Left forelimb (tissue), 1 donor: ENCODE data around the gene PEPD.

ENCODE experiments used
- DNase-seq: peaks from one replicate; pipeline ENCODE4 v3.0.0-alpha.2; 2018; ENCODE audit warnings: low spot score

Gene PEPD

GRCh38 chr19:33407716-33408115, 113.9 kb downstream of the PEPD start:
- no peak for DNase-seq

GRCh38 chr19:33407140-33407551, 114.4 kb downstream of the PEPD start:
- no peak for DNase-seq

- peak; percentile 84 for DNase-seq
These were observed 115.0 kb downstream of the PEPD start for GRCh38 chr19:33406521-33407139.

GRCh38 chr19:33405553-33406461, 115.8 kb downstream of the PEPD start:
- DNase-seq, result no peak

GRCh38 chr19:33405254-33405552, 116.4 kb downstream of the PEPD start:
- DNase-seq, result no peak

- no peak for DNase-seq
These were observed 116.9 kb downstream of the PEPD start for GRCh38 chr19:33404506-33405253.

- DNase-seq, result no peak
These were observed 117.7 kb downstream of the PEPD start for GRCh38 chr19:33403973-33404304.

- no peak for DNase-seq
These were observed 118.2 kb downstream of the PEPD start for GRCh38 chr19:33403221-33403972.

- DNase-seq, result no peak
These were observed 119.0 kb downstream of the PEPD start for GRCh38 chr19:33402421-33403220.

- DNase-seq, result no peak
These were observed 119.7 kb downstream of the PEPD start for GRCh38 chr19:33401683-33402420.

GRCh38 chr19:33400856-33401682, 120.5 kb downstream of the PEPD start:
- peak; percentile 57 for DNase-seq

- DNase-seq, result peak; percentile 57
These were observed 121.6 kb downstream of the PEPD start for GRCh38 chr19:33399745-33400681.

- peak; percentile 47 for DNase-seq
These were observed 122.4 kb downstream of the PEPD start for GRCh38 chr19:33399081-33399744.

- DNase-seq, result no peak
These were observed 123.1 kb downstream of the PEPD start for GRCh38 chr19:33398361-33399060.

GRCh38 chr19:33397536-33398360, 123.8 kb downstream of the PEPD start:
- peak; percentile 66 for DNase-seq

- DNase-seq, result no peak
These were observed 124.7 kb downstream of the PEPD start for GRCh38 chr19:33396701-33397535.
